Measurements from ENCODE around the gene ABL2.

Gene ABL2

GRCh38 chr1:179156026-179156425 lies 73.5 kb downstream of the ABL2 start:
- H3K27ac ChIP-seq (ENCODE audit: low read depth, low read length), result no peak overlapping the region
- no peaks in the 10 kb centered on the region for H3K9me3 ChIP-seq (ENCODE audit: control insufficient read depth in 1 of 2, low read length in 2 of 2)
- H3K36me3 ChIP-seq (ENCODE audit: control insufficient read depth in 1 of 2, insufficient read depth in 2 of 2, low read length in 2 of 2), result no peaks in the 10 kb centered on the region

DNA sequence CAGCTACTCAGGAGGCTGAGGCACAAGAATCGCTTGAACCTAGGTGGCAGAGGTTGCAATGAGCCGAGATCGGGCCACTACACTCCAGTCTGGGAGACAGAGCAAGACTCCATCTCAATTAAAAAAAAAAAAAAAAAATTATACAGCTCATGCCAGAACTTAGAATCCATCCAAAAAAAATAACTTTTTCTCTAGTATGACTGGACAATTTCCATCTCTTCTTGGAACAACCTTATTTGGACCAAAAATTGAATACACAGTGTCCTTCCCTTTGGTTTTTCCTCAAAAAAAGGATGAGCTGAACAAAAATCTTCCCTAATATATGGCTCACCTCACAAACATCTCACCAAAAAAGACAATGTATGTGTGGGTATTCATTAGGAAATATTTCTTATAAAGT lies 73.9 kb downstream of the ABL2 start:
- H3K4me3 ChIP-seq (ENCODE audit: low read depth in 1 of 2, low read length in 2 of 2), result no peak overlapping the region
- no peaks in the 10 kb centered on the region for H3K36me3 ChIP-seq (ENCODE audit: control insufficient read depth in 1 of 2, insufficient read depth in 2 of 2, low read length in 2 of 2)
- H3K9me3 ChIP-seq (ENCODE audit: control insufficient read depth in 1 of 2, low read length in 2 of 2), result no peaks in the 10 kb centered on the region
- no peak overlapping the region for H3K27ac ChIP-seq (ENCODE audit: low read depth, low read length)
- no peaks in the 10 kb centered on the region for H3K27me3 ChIP-seq (ENCODE audit: control insufficient read depth in 1 of 2, insufficient read depth in 2 of 2, low read length in 2 of 2)
- no peak overlapping the region for H3K9ac ChIP-seq (ENCODE audit: low read depth in 1 of 2, low read length in 2 of 2)
- H3K4me1 ChIP-seq (ENCODE audit: control insufficient read depth in 1 of 2, insufficient read depth in 2 of 2, low read length in 2 of 2), result peaks cover 8 to 10% of the 10 kb centered on the region in 2 donors

More at GRCh38 chr1:179156026-179156425, 73.5 kb downstream of the ABL2 start:
- Histone ChIP-seq H3K27me3 (ENCODE audit: control insufficient read depth in 1 of 2, insufficient read depth in 2 of 2, low read length in 2 of 2) (no peaks in the 10 kb centered on the region), H3K9ac (ENCODE audit: low read depth in 1 of 2, low read length in 2 of 2) (no peak overlapping the region), H3K4me3 (ENCODE audit: low read depth in 1 of 2, low read length in 2 of 2) (no peak overlapping the region), H3K4me1 (ENCODE audit: control insufficient read depth in 1 of 2, insufficient read depth in 2 of 2, low read length in 2 of 2) (peaks cover 8 to 10% of the 10 kb centered on the region in 2 donors)

- no peaks in the 10 kb centered on the region for H3K9me3 ChIP-seq (ENCODE audit: control insufficient read depth in 1 of 2, low read length in 2 of 2)
- H3K9ac ChIP-seq (ENCODE audit: low read depth in 1 of 2, low read length in 2 of 2), result no peak overlapping the region
- H3K27ac ChIP-seq (ENCODE audit: low read depth, low read length), result no peak overlapping the region
- H3K4me1 ChIP-seq (ENCODE audit: control insufficient read depth in 1 of 2, insufficient read depth in 2 of 2, low read length in 2 of 2), result peaks cover 8 to 10% of the 10 kb centered on the region in 2 donors
- H3K4me3 ChIP-seq (ENCODE audit: low read depth in 1 of 2, low read length in 2 of 2), result no peak overlapping the region
- H3K27me3 ChIP-seq (ENCODE audit: control insufficient read depth in 1 of 2, insufficient read depth in 2 of 2, low read length in 2 of 2), result no peaks in the 10 kb centered on the region
- H3K36me3 ChIP-seq (ENCODE audit: control insufficient read depth in 1 of 2, insufficient read depth in 2 of 2, low read length in 2 of 2), result no peaks in the 10 kb centered on the region
These were observed 75.0 kb downstream of the ABL2 start for GRCh38 chr1:179154437-179154836.

- H3K27ac ChIP-seq (ENCODE audit: low read depth, low read length), result no peak overlapping the region
- H3K9ac ChIP-seq (ENCODE audit: low read depth in 1 of 2, low read length in 2 of 2), result no peak overlapping the region
- no peaks in the 10 kb centered on the region for H3K9me3 ChIP-seq (ENCODE audit: control insufficient read depth in 1 of 2, low read length in 2 of 2)
- no peak overlapping the region for H3K4me3 ChIP-seq (ENCODE audit: low read depth in 1 of 2, low read length in 2 of 2)
- no peaks in the 10 kb centered on the region for H3K36me3 ChIP-seq (ENCODE audit: control insufficient read depth in 1 of 2, insufficient read depth in 2 of 2, low read length in 2 of 2)
- no peaks in the 10 kb centered on the region for H3K27me3 ChIP-seq (ENCODE audit: control insufficient read depth in 1 of 2, insufficient read depth in 2 of 2, low read length in 2 of 2)
- H3K4me1 ChIP-seq (ENCODE audit: control insufficient read depth in 1 of 2, insufficient read depth in 2 of 2, low read length in 2 of 2), result peaks cover 8 to 10% of the 10 kb centered on the region in 2 donors
These were observed 76.3 kb downstream of the ABL2 start for GRCh38 chr1:179153217-179153616.

DNA sequence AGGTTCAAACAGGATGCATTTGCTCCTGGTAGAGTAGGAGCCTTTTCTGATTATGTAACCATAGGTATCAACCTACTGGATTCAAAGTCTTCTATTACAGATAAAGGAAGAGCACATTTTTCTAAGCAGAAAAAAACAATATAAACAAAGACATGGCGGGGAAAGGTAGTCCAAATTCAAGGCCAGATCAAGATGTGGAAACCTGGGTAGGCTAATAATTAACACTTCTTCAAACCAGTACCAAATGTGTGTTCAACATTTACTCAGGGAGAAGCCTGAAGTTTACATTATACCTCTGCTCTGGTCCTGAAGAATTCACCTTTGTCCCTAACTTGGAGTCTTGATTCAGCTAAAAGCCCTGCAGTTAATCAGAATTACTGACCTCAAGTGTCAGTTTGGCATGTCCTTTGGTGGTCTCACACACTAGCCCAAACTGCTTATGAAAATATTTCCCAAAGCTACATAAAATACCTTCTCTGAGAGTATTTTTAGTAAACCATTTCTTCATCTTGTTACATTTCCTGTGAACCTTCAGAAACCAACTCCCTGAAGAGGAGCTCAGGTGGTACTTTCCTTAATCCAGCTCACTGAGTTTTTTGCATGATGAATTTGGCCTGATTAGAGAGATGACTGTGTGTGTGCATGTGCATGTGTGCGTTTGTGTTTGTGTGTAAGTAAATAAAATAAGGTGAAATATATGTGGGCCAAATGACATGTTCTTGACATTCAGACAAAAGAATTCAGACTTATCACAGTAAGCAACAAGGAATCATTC lies 77.4 kb downstream of the ABL2 start:
- Histone ChIP-seq H3K4me3 (ENCODE audit: low read depth in 1 of 2, low read length in 2 of 2) (no peak overlapping the region), H3K9me3 (ENCODE audit: control insufficient read depth in 1 of 2, low read length in 2 of 2) (no peaks in the 10 kb centered on the region), H3K9ac (ENCODE audit: low read depth in 1 of 2, low read length in 2 of 2) (no peak overlapping the region), H3K36me3 (ENCODE audit: control insufficient read depth in 1 of 2, insufficient read depth in 2 of 2, low read length in 2 of 2) (no peaks in the 10 kb centered on the region), H3K27me3 (ENCODE audit: control insufficient read depth in 1 of 2, insufficient read depth in 2 of 2, low read length in 2 of 2) (no peaks in the 10 kb centered on the region), H3K4me1 (ENCODE audit: control insufficient read depth in 1 of 2, insufficient read depth in 2 of 2, low read length in 2 of 2) (peaks cover 8 to 10% of the 10 kb centered on the region in 2 donors), H3K27ac (ENCODE audit: low read depth, low read length) (no peak overlapping the region)

- Histone ChIP-seq H3K36me3 (ENCODE audit: control insufficient read depth in 1 of 2, insufficient read depth in 2 of 2, low read length in 2 of 2) (no peaks in the 10 kb centered on the region), H3K27me3 (ENCODE audit: control insufficient read depth in 1 of 2, insufficient read depth in 2 of 2, low read length in 2 of 2) (no peaks in the 10 kb centered on the region), H3K4me3 (ENCODE audit: low read depth in 1 of 2, low read length in 2 of 2) (no peak overlapping the region), H3K9me3 (ENCODE audit: control insufficient read depth in 1 of 2, low read length in 2 of 2) (no peaks in the 10 kb centered on the region), H3K9ac (ENCODE audit: low read depth in 1 of 2, low read length in 2 of 2) (no peak overlapping the region), H3K4me1 (ENCODE audit: control insufficient read depth in 1 of 2, insufficient read depth in 2 of 2, low read length in 2 of 2) (peaks cover 0 to 3% of the 10 kb centered on the region in 2 donors), H3K27ac (ENCODE audit: low read depth, low read length) (no peak overlapping the region)
These were observed 82.6 kb downstream of the ABL2 start for GRCh38 chr1:179146911-179147310.

DNA sequence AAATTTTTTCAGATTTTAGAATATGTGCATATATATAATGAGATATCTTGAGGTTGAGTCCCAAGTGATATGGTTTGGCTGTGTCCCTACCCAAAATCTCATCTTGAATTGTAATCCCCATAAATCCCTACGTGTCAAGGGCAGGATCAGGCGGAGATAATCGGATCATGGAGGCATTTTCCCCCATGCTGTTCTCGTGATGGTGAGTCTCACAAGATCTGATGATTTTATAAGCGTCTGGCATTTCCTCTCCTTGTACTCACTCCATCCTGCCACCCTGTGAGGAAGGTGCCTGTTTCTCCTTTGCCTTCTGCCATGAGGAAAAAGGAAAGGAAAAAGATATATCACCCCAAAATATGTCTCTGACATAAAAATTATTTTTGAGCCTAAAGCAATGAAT lies 83.0 kb downstream of the ABL2 start:
- no peaks in the 10 kb centered on the region for H3K27me3 ChIP-seq (ENCODE audit: control insufficient read depth in 1 of 2, insufficient read depth in 2 of 2, low read length in 2 of 2)
- no peaks in the 10 kb centered on the region for H3K9me3 ChIP-seq (ENCODE audit: control insufficient read depth in 1 of 2, low read length in 2 of 2)
- no peaks in the 10 kb centered on the region for H3K36me3 ChIP-seq (ENCODE audit: control insufficient read depth in 1 of 2, insufficient read depth in 2 of 2, low read length in 2 of 2)
- no peak overlapping the region for H3K9ac ChIP-seq (ENCODE audit: low read depth in 1 of 2, low read length in 2 of 2)
- H3K27ac ChIP-seq (ENCODE audit: low read depth, low read length), result no peak overlapping the region
- H3K4me1 ChIP-seq (ENCODE audit: control insufficient read depth in 1 of 2, insufficient read depth in 2 of 2, low read length in 2 of 2), result no peaks in the 10 kb centered on the region
- no peak overlapping the region for H3K4me3 ChIP-seq (ENCODE audit: low read depth in 1 of 2, low read length in 2 of 2)

- no peak overlapping the region for H3K9ac ChIP-seq (ENCODE audit: low read depth in 1 of 2, low read length in 2 of 2)
- H3K4me1 ChIP-seq (ENCODE audit: control insufficient read depth in 1 of 2, insufficient read depth in 2 of 2, low read length in 2 of 2), result no peaks in the 10 kb centered on the region
- no peak overlapping the region for H3K27ac ChIP-seq (ENCODE audit: low read depth, low read length)
- no peaks in the 10 kb centered on the region for H3K36me3 ChIP-seq (ENCODE audit: control insufficient read depth in 1 of 2, insufficient read depth in 2 of 2, low read length in 2 of 2)
- H3K27me3 ChIP-seq (ENCODE audit: control insufficient read depth in 1 of 2, insufficient read depth in 2 of 2, low read length in 2 of 2), result no peaks in the 10 kb centered on the region
- no peaks in the 10 kb centered on the region for H3K9me3 ChIP-seq (ENCODE audit: control insufficient read depth in 1 of 2, low read length in 2 of 2)
- no peak overlapping the region for H3K4me3 ChIP-seq (ENCODE audit: low read depth in 1 of 2, low read length in 2 of 2)
These were observed 84.0 kb downstream of the ABL2 start for GRCh38 chr1:179145521-179145920.

GRCh38 chr1:179144626-179145025 lies 84.9 kb downstream of the ABL2 start:
- Histone ChIP-seq H3K4me1 (ENCODE audit: control insufficient read depth in 1 of 2, insufficient read depth in 2 of 2, low read length in 2 of 2) (no peaks in the 10 kb centered on the region), H3K27ac (ENCODE audit: low read depth, low read length) (no peak overlapping the region), H3K4me3 (ENCODE audit: low read depth in 1 of 2, low read length in 2 of 2) (no peak overlapping the region), H3K27me3 (ENCODE audit: control insufficient read depth in 1 of 2, insufficient read depth in 2 of 2, low read length in 2 of 2) (no peaks in the 10 kb centered on the region), H3K9ac (ENCODE audit: low read depth in 1 of 2, low read length in 2 of 2) (no peak overlapping the region), H3K9me3 (ENCODE audit: control insufficient read depth in 1 of 2, low read length in 2 of 2) (no peaks in the 10 kb centered on the region), H3K36me3 (ENCODE audit: control insufficient read depth in 1 of 2, insufficient read depth in 2 of 2, low read length in 2 of 2) (no peaks in the 10 kb centered on the region)

- H3K27ac ChIP-seq (ENCODE audit: low read depth, low read length), result no peak overlapping the region
- no peaks in the 10 kb centered on the region for H3K27me3 ChIP-seq (ENCODE audit: control insufficient read depth in 1 of 2, insufficient read depth in 2 of 2, low read length in 2 of 2)
- H3K4me1 ChIP-seq (ENCODE audit: control insufficient read depth in 1 of 2, insufficient read depth in 2 of 2, low read length in 2 of 2), result no peaks in the 10 kb centered on the region
- H3K36me3 ChIP-seq (ENCODE audit: control insufficient read depth in 1 of 2, insufficient read depth in 2 of 2, low read length in 2 of 2), result no peaks in the 10 kb centered on the region
- no peak overlapping the region for H3K4me3 ChIP-seq (ENCODE audit: low read depth in 1 of 2, low read length in 2 of 2)
- no peak overlapping the region for H3K9ac ChIP-seq (ENCODE audit: low read depth in 1 of 2, low read length in 2 of 2)
- no peaks in the 10 kb centered on the region for H3K9me3 ChIP-seq (ENCODE audit: control insufficient read depth in 1 of 2, low read length in 2 of 2)
These were observed 86.2 kb downstream of the ABL2 start for GRCh38 chr1:179143322-179143721.
